Activated CD8-positive, alpha-beta memory T cell treated with anti-CD3 and anti-CD28 coated beads for 36 hours (primary cell): ENCODE results near the gene BORCS6. TPM values are rescaled to one million over a fixed set of nuclear protein-coding genes. Genes with fewer than 3 reads are reported as not detected.

Experiments used
- CTCF ChIA-PET: fragments of 350-600 bp; sonication (Branson Sonifier 250); formaldehyde crosslinking; loops from one replicate; lab custom pipeline; 2021; ENCODE audit warnings: antibody characterized with exemption; lab: Charles Lee
- POLR2A ChIA-PET: fragments of 350-600 bp; sonication (Branson Sonifier 250); formaldehyde crosslinking; loops from one replicate; lab custom pipeline; 2021; ENCODE audit warnings: antibody characterized with exemption; lab: Charles Lee
- total RNA-seq, 2 experiments: library from RNA; stranded (reverse); gene quantifications; one replicate each; pipeline ENCODE4 v1.2.3, GENCODE V29; 2021

BORCS6 gene
- total RNA-seq: 1 to 10 TPM; 6.6 to 7.0 TPM

DNA sequence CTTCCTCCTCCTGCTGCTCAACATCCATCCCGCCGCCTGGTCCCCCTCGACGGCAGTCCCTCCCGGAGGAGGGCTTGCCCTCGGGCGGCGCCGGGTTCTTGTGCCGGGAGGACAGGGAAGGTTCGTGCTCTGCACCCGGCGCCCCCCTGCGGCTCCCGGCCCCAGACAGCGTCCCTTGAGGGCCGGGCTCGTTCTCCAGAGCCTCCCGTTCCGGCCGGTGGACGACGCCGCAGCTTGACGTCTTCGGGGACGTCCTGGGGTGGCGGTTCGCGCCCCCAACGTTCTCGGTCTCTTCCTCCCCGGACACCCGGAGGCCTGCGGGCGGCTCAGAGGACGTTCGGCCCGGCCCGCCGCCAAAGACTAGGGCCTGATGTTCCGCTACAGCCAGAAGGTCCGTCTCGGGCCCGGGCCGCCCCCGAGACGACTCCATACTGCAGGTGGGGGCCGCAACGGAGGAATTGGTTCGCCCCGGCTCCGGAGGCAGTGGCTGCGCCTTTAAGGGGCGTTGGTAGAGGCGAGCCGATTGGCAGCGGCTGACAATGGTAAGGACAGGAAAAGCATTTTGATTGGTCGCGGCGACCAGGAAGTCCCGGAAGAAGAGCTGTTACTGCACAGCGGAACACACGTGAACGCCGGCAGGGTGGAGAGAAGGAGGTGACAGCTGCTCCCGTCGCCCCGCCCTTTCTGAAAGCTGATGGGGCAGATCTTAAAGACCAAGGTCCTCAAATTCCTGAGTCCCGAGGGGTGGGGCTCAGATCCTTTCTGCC is at the start of gene BORCS6:
Gene BORCS6, minus strand, starts transcription at position 470 of the 767 bp plus-strand sequence. Its CDS starts 40 bp downstream, at position 430.
- ChIA-PET CTCF (interaction anchor here (0.7 to 5.9 kb wide), 8 partner anchors 10 to 71 kb away, joined by 3 to 60 read pairs (median 4); partner anchors contain the start of gene PFAS), POLR2A (interaction anchor here (0.6 to 1.5 kb wide), 9 partner anchors 8 to 975 kb away, joined by 3 to 14 read pairs (median 3); partner anchors contain the start of gene PFAS)

DNA sequence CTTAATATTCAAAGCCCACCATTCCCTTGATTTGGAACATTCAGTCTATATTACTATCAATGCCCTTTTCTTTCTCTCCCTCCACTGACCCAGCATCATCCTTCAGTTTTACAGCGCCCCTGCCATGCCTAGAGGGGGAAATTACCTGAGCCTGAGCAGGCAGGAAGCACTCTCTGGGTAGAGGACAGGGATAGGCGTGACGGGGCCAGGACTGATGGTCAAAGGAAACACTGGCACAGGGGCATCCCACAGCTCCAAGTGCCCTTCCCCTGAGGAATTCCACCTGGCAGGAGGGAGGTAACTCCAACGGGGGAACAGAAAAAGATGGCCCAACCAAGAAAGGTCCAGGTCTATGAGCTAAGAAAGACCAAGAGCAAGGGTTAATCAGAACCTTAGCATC is 47.9 kb upstream of the BORCS6 start:
- POLR2A ChIA-PET: no interaction called here
- CTCF ChIA-PET: interaction anchor here (0.6 to 1.5 kb wide), 3 partner anchors 11 to 778 kb away, joined by 3 to 8 read pairs (median 3); no protein-coding TSS in a partner anchor

GRCh38 chr17:8237175-8237574 is 47.2 kb upstream of the BORCS6 start:
- ChIA-PET POLR2A (interaction anchor here (0.7 kb wide), 1 partner anchor 16 kb away, joined by 3 read pairs; no protein-coding TSS in a partner anchor), CTCF (no interaction called here)

DNA sequence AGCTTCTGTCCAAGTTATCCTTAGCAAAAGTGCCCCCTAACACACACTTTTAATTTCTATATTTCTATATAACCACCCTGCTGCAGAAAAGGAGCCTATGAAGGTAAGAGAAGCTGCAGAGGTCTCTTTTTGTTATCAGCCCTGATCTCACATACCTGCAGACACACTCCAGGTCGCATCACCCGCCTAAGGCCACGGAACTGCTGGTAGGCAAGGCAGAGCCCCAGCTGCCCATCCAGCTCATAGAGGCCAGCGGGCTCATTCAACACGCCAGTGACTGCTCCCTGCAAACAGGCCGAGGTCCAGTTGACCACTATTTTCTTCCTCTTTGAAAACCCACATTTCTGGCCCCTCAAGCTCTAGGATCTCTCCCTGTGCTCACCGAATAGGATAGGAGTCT is 45.7 kb upstream of the BORCS6 start:
- ChIA-PET POLR2A (interaction anchor here (1.0 to 1.1 kb wide), 2 partner anchors 11 to 35 kb away, joined by 3 to 5 read pairs; no protein-coding TSS in a partner anchor), CTCF (no interaction called here)

- ChIA-PET CTCF (no interaction called here), POLR2A (interaction anchor here (1.1 kb wide), 1 partner anchor 10 kb away, joined by 5 read pairs; no protein-coding TSS in a partner anchor)
These were observed 44.6 kb upstream of the BORCS6 start for GRCh38 chr17:8234361-8235270.

DNA sequence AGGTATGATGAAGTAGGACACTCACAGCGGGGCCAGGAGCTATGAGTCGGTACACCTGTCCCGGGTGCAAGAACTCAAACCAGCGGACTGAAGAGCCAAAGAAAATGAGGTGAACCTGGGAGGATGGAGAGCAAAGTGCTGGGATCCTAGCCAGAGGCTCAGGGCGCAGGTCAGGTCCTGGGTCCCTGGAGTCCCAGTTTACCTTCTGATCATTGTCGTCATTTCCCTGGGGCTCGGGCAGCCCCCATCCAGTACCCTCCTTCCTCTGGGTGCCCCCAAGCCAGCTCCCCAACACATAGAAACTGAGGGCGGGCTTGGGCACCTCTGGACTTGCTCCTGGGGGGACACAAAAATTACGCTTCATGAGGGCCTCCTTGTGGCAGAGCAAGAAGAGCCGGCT is 41.7 kb upstream of the BORCS6 start:
- ChIA-PET CTCF (no interaction called here), POLR2A (no interaction called here)

- POLR2A ChIA-PET: interaction anchor here (7.5 kb wide), 1 partner anchor 20 kb away, joined by 101 read pairs; the partner anchor contains the start of genes CTC1 and PFAS
- CTCF ChIA-PET: interaction anchor here (0.6 to 2.9 kb wide), 5 partner anchors 11 to 398 kb away, joined by 3 to 10 read pairs (median 3); partner anchors contain the start of gene CTC1
These were observed 37.2 kb upstream of the BORCS6 start for GRCh38 chr17:8227238-8227581.

GRCh38 chr17:8226536-8227237 is 36.7 kb upstream of the BORCS6 start:
- POLR2A ChIA-PET: interaction anchor here (7.5 kb wide), 1 partner anchor 21 kb away, joined by 101 read pairs; the partner anchor contains the start of genes CTC1 and PFAS
- CTCF ChIA-PET: interaction anchor here (0.6 to 5.8 kb wide), 7 partner anchors 12 to 397 kb away, joined by 3 to 36 read pairs (median 3); partner anchors contain the start of genes ALOXE3 and CTC1

DNA sequence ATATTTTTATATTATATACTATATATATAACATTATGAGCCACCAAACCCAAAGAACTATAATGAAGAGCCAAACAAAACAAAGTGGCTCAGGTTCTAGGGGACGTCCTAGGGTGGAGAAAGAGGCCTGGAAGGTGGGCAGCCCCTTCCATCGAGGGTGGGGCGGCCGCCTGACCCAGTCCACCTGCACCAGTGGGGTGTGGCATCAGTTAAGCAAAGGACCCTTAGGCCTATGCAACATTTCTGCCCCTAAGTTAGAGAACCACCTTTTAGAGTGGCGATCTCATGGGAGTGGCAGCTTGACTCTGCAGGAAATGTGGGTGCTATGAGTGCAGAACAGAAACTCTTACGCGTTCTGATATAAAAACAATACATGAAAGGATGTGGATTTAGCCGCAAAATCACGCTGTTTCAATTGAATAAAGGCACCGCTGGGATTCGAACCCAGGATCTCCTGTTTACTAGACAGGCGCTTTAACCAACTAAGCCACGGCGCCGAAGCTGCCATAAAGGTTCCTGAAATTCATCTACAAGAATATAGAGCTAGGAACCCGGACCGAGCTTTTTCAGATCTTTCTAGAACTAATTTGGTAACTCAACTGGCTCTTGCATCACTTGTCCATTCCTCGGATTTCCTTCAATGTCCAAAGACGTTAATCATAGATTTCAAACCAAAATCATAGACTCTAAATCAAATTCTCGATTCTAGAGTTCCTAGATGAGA is 36.0 kb upstream of the BORCS6 start:
- CTCF ChIA-PET: interaction anchor here (1.2 to 5.8 kb wide), 3 partner anchors 21 to 106 kb away, joined by 3 to 36 read pairs (median 10); partner anchors contain the start of genes ALOXE3 and CTC1
- POLR2A ChIA-PET: interaction anchor here (1.1 to 7.5 kb wide), 2 partner anchors 22 to 69 kb away, joined by 3 to 101 read pairs; partner anchors contain the start of genes CTC1, PFAS and SLC25A35

- POLR2A ChIA-PET: interaction anchor here (0.6 to 7.5 kb wide), 5 partner anchors 10 to 615 kb away, joined by 3 to 101 read pairs (median 5); partner anchors contain the start of genes CTC1, PFAS, SLC25A35 and TP53
- CTCF ChIA-PET: interaction anchor here (1.0 to 5.8 kb wide), 5 partner anchors 22 to 146 kb away, joined by 3 to 36 read pairs (median 10); partner anchors contain the start of genes ALOXE3 and CTC1
These were observed 35.2 kb upstream of the BORCS6 start for GRCh38 chr17:8224891-8225812.

GRCh38 chr17:8223356-8224126 is 33.6 kb upstream of the BORCS6 start:
- ChIA-PET CTCF (interaction anchor here (0.7 to 5.8 kb wide), 14 partner anchors 20 to 441 kb away, joined by 3 to 60 read pairs (median 4); partner anchors contain the start of genes ALOXE3, BORCS6, CTC1 and PFAS), POLR2A (interaction anchor here (0.9 to 7.5 kb wide), 7 partner anchors 11 to 85 kb away, joined by 3 to 101 read pairs (median 5); partner anchors contain the start of genes CTC1, PFAS and SLC25A35)

- CTCF ChIA-PET: interaction anchor here (1.0 to 5.8 kb wide), 11 partner anchors 13 to 103 kb away, joined by 3 to 60 read pairs (median 6); partner anchors contain the start of genes ALOXE3, AURKB, BORCS6 and CTC1
- POLR2A ChIA-PET: interaction anchor here (0.6 to 7.5 kb wide), 8 partner anchors 12 to 85 kb away, joined by 3 to 101 read pairs (median 6); partner anchors contain the start of genes AURKB, CTC1, PFAS and SLC25A35
These were observed 32.8 kb upstream of the BORCS6 start for GRCh38 chr17:8222630-8223355.

DNA sequence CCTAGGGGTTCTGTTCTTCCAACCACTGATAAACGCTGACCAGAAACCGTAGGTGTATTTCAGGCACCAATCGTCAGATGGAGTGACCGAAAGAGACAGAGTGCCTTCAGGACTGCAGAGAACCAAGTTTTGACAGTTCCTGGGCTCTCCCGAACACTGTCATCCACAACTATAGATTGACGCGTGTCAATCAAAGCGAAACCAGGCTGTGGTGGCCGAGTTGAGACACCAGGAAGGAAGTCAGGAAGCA is 32.3 kb upstream of the BORCS6 start:
- CTCF ChIA-PET: interaction anchor here (1.0 to 5.8 kb wide), 11 partner anchors 12 to 103 kb away, joined by 3 to 60 read pairs (median 6); partner anchors contain the start of genes ALOXE3, AURKB, BORCS6 and CTC1
- POLR2A ChIA-PET: interaction anchor here (0.6 to 7.5 kb wide), 10 partner anchors 11 to 743 kb away, joined by 3 to 101 read pairs (median 9); partner anchors contain the start of genes AURKB, BORCS6, CTC1 and PFAS
